GM23338 (cell line): ENCODE results near the gene AGBL2. TPM values are rescaled to one million over a fixed set of nuclear protein-coding genes. Genes with fewer than 3 reads are reported as not detected.

ENCODE experiments used
- ATAC-seq: fragments of 200-7000 bp; cut with Tn5 transposase; 3 replicates; pipeline ENCODE4 v1.9.1; 2020
- DNase-seq: peaks from one replicate; pipeline ENCODE4 v3.0.0-alpha.2; 2015; ENCODE audit warnings: low spot score
- H2AFZ ChIP-seq: fragments of 200-600 bp; sonication (generic); 2 replicates; pipeline ENCODE4 v1.8.0; 2016; ENCODE audit warnings: antibody characterized with exemption, mild to moderate bottlenecking, moderate library complexity
- H3F3A ChIP-seq: fragments of 200-600 bp; sonication (generic); replicated peaks from 2 replicates; pipeline ENCODE4 v1.8.0; 2017; ENCODE audit warnings: antibody characterized with exemption, mixed run types, low read depth
- H3K27ac ChIP-seq: fragments of 200-600 bp; sonication (generic); 2 replicates; pipeline ENCODE4 v1.6.1; 2016; ENCODE audit warnings: low read depth
- H3K27me3 ChIP-seq: fragments of 200-600 bp; sonication (generic); 2 replicates; pipeline ENCODE4 v1.8.0; 2016; ENCODE audit warnings: mild to moderate bottlenecking, mixed run types, moderate library complexity; ENCODE audit not compliant: insufficient read depth
- H3K36me3 ChIP-seq: fragments of 200-600 bp; sonication (generic); 2 replicates; pipeline ENCODE4 v1.8.0; 2016; ENCODE audit warnings: mild to moderate bottlenecking; ENCODE audit not compliant: insufficient read depth
- H3K4me1 ChIP-seq: fragments of 200-600 bp; sonication (generic); 2 replicates; pipeline ENCODE4 v1.8.0; 2016; ENCODE audit warnings: mild to moderate bottlenecking, moderate library complexity; ENCODE audit not compliant: insufficient read depth
- H3K4me2 ChIP-seq: fragments of 200-600 bp; sonication (generic); 2 replicates; pipeline ENCODE4 v1.7.1; 2017; ENCODE audit warnings: mixed run types
- H3K4me3 ChIP-seq: fragments of 200-600 bp; sonication (generic); 2 replicates; pipeline ENCODE4 v1.6.1; 2016; ENCODE audit warnings: mixed run types
- H3K79me2 ChIP-seq: fragments of 200-600 bp; sonication (generic); replicated peaks from 2 replicates; pipeline ENCODE4 v1.8.0; 2017; ENCODE audit warnings: mild to moderate bottlenecking; ENCODE audit not compliant: insufficient read depth
- H3K9me2 ChIP-seq: fragments of 200-600 bp; sonication (generic); 2 replicates; pipeline ENCODE4 v1.8.0; 2017; ENCODE audit not compliant: insufficient read depth
- H4K20me1 ChIP-seq: fragments of 200-600 bp; sonication (generic); replicated peaks from 2 replicates; pipeline ENCODE4 v1.8.0; 2017; ENCODE audit warnings: mild to moderate bottlenecking; ENCODE audit not compliant: insufficient read depth
- H3K27ac Mint-ChIP-seq: 2 replicates; pipeline ENCODE4 v1.8.0; 2020; ENCODE audit warnings: inconsistent platforms, mild to moderate bottlenecking, moderate library complexity, mixed read lengths
- H3K27me3 Mint-ChIP-seq: 3 replicates; pipeline ENCODE4 v1.8.0; 2022; ENCODE audit warnings: low read depth, mild to moderate bottlenecking, moderate library complexity, mixed read lengths, inconsistent platforms; ENCODE audit not compliant: insufficient read depth, poor library complexity
- H3K36me3 Mint-ChIP-seq: 3 replicates; pipeline ENCODE4 v1.8.0; 2021; ENCODE audit warnings: low read depth, mild to moderate bottlenecking, inconsistent platforms, moderate library complexity, mixed read lengths
- H3K4me1 Mint-ChIP-seq: 3 replicates; pipeline ENCODE4 v1.8.0; 2020; ENCODE audit warnings: mild to moderate bottlenecking, inconsistent platforms, mixed read lengths
- H3K4me3 Mint-ChIP-seq: 3 replicates; pipeline ENCODE4 v1.8.0; 2021; ENCODE audit warnings: moderate library complexity, mild to moderate bottlenecking, inconsistent platforms, mixed read lengths
- H3K9me3 Mint-ChIP-seq: 3 replicates; pipeline ENCODE4 v1.8.0; 2020; ENCODE audit warnings: moderate library complexity, mild to moderate bottlenecking, inconsistent platforms, mixed read lengths
- CREB1 ChIP-seq: fragments of 250-450 bp; sonication (Bioruptor Pico); IDR thresholded peaks from 2 replicates; pipeline ENCODE4 v1.5.0; 2020; ENCODE audit warnings: low read depth, mild to moderate bottlenecking, moderate library complexity
- CTCF ChIP-seq, 2 experiments: fragments of 200-600 bp in 1 of 2; sonication (generic) in 1 of 2; conservative IDR thresholded peaks; 2 replicates each; pipeline versions ENCODE4 v1.5.1 to v1.6.1; 2016 to 2017; ENCODE audit warnings: antibody characterized with exemption in 2 of 2, low read depth in 2 of 2, mild to moderate bottlenecking in 2 of 2, moderate library complexity in 1 of 2
- EZH2 ChIP-seq: fragments of 200-600 bp; sonication (generic); IDR thresholded peaks from one replicate; pipeline ENCODE4 v1.8.0; 2017; ENCODE audit warnings: antibody characterized with exemption, mild to moderate bottlenecking, low read depth; ENCODE audit not compliant: unreplicated experiment
- EZH2phosphoT487 ChIP-seq: fragments of 200-600 bp; sonication (generic); IDR thresholded peaks from one replicate; pipeline ENCODE4 v1.8.1; 2018; ENCODE audit warnings: antibody characterized with exemption; ENCODE audit not compliant: unreplicated experiment
- JUNB ChIP-seq: IDR thresholded peaks from one replicate; pipeline ENCODE4 v1.6.1; 2016; ENCODE audit warnings: antibody characterized with exemption; ENCODE audit not compliant: unreplicated experiment
- NANOG ChIP-seq: IDR thresholded peaks from 2 replicates; pipeline ENCODE4 v1.6.1; 2016; ENCODE audit warnings: antibody characterized with exemption, borderline replicate concordance
- POLR2AphosphoS5 ChIP-seq: IDR thresholded peaks from 2 replicates; pipeline ENCODE4 v1.6.1; 2016; ENCODE audit warnings: antibody characterized with exemption, low read depth
- REST ChIP-seq: IDR thresholded peaks from one replicate; pipeline ENCODE4 v1.6.1; 2018; ENCODE audit warnings: antibody characterized with exemption; ENCODE audit not compliant: unreplicated experiment
- STAT1 ChIP-seq: IDR thresholded peaks from one replicate; pipeline ENCODE4 v1.6.1; 2016; ENCODE audit warnings: antibody characterized with exemption; ENCODE audit not compliant: unreplicated experiment
- ZNF114 ChIP-seq: fragments of 250-450 bp; sonication (Bioruptor Pico); IDR thresholded peaks from 2 replicates; pipeline ENCODE4 v1.5.0; 2020; ENCODE audit warnings: mild to moderate bottlenecking, moderate library complexity
- polyA plus RNA-seq: library from polyadenylated mRNA; unstranded; fragments of >200 nt; fragmentation: Nextera tagmentation; extraction: Ambion mirVana; gene quantifications from 2 replicates; pipeline ENCODE4 v1.2.1, GENCODE V29; 2016
- total RNA-seq: library from RNA; depleted of rRNA; stranded (reverse); fragments of >200 nt; shearing (Covaris generic); gene quantifications from 2 replicates; pipeline ENCODE4 v1.2.3, GENCODE V29; 2014
- TF ChIP-seq, protein P1 (sequence below): fragments of 250-450 bp; sonication (Bioruptor Pico); IDR thresholded peaks from 2 replicates; pipeline ENCODE4 v1.5.0; 2020; ENCODE audit warnings: mild to moderate bottlenecking, moderate library complexity

Gene AGBL2
- total and polyA plus RNA-seq, 2 experiments from 2014 or later, result 5.1 to 5.6 TPM

GRCh38 chr11:47732271-47732670 lies 17.1 kb upstream of the AGBL2 start:
- Mint-ChIP-seq H3K4me1 (no peaks in the 10 kb centered on the region), H3K4me3 (no peak overlapping the region), H3K9me3 (no peaks in the 10 kb centered on the region), H3K36me3 (peaks cover 95% of the 10 kb centered on the region), H3K27ac (no peak overlapping the region), H3K27me3 (no peaks in the 10 kb centered on the region)
- Histone ChIP-seq H3K9me2 (no peaks in the 10 kb centered on the region), H4K20me1 (peaks cover 3% of the 10 kb centered on the region), H3K4me1 (no peaks in the 10 kb centered on the region), H3K36me3 (peaks cover 81% of the 10 kb centered on the region), H2AFZ (no peak overlapping the region), H3K27ac (no peak overlapping the region), H3K27me3 (no peaks in the 10 kb centered on the region), H3K79me2 (no peaks in the 10 kb centered on the region; the same call in 1 of the 2 replicates), H3F3A (0 out of 2 replicates have a peak, but pooled peaks cover 6% of the 10 kb centered on the region), H3K4me2 (no peak overlapping the region), H3K4me3 (no peak overlapping the region)
- TF ChIP-seq REST, result no peak
- no peak for TF ChIP-seq POLR2AphosphoS5
- no peak for TF ChIP-seq ZNF114 (CRISPR knock-in tag)
- no peak for TF ChIP-seq EZH2
- TF ChIP-seq CREB1 (CRISPR knock-in tag), result no peak
- no peak for TF ChIP-seq EZH2phosphoT487
- TF ChIP-seq STAT1, result no peak
- no peak for TF ChIP-seq NANOG
- TF ChIP-seq JUNB, result no peak
- no peak for TF ChIP-seq CTCF (conservative IDR thresholded peaks at IDR 0.05; ENCODE audit: low read depth in 2 of 2)
- no peak for DNase-seq
- no peak for ATAC-seq

DNA sequence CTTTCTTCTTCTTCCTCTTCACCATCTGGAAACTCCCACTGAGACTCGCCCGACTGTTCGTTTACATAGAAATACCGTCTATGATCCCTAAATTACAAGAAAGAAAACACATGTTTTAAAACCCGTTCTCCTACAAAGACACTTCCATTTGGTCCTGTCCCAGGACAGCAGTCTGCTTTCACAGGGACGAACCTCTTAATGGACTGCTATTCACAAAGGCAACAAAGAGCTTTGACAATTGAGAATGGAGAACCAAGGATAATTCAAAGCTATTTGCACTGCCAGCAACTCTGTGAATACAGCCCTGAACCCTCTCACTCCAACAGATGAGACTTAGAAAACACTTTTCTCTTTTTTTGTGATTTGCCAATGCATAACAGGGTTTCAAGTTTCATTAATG lies 16.3 kb upstream of the AGBL2 start:
- peaks cover 74% of the 10 kb centered on the region for H3K36me3 ChIP-seq
- H3K9me2 ChIP-seq, result no peaks in the 10 kb centered on the region
- Mint-ChIP-seq H3K36me3 (peaks cover 93% of the 10 kb centered on the region), H3K27me3 (no peaks in the 10 kb centered on the region), H3K4me1 (no peaks in the 10 kb centered on the region), H3K9me3 (no peaks in the 10 kb centered on the region), H3K27ac (no peak overlapping the region), H3K4me3 (no peak overlapping the region)
- ATAC-seq (no peak), DNase-seq (no peak)
- H3K4me1 ChIP-seq, result no peaks in the 10 kb centered on the region
- H3K4me3 ChIP-seq, result no peak overlapping the region
- peaks cover 3% of the 10 kb centered on the region; the same call in 1 of the 2 replicates for H4K20me1 ChIP-seq
- H3K27ac ChIP-seq, result no peak overlapping the region
- no peak overlapping the region for H2AFZ ChIP-seq
- H3F3A ChIP-seq, result 0 out of 2 replicates have a peak, but pooled peaks cover 6% of the 10 kb centered on the region
- no peak overlapping the region for H3K4me2 ChIP-seq
- no peaks in the 10 kb centered on the region for H3K27me3 ChIP-seq
- no peaks in the 10 kb centered on the region; the same call in 1 of the 2 replicates for H3K79me2 ChIP-seq
- no peak for TF ChIP-seq EZH2phosphoT487
- no peak for TF ChIP-seq JUNB
- TF ChIP-seq, protein P1, sequence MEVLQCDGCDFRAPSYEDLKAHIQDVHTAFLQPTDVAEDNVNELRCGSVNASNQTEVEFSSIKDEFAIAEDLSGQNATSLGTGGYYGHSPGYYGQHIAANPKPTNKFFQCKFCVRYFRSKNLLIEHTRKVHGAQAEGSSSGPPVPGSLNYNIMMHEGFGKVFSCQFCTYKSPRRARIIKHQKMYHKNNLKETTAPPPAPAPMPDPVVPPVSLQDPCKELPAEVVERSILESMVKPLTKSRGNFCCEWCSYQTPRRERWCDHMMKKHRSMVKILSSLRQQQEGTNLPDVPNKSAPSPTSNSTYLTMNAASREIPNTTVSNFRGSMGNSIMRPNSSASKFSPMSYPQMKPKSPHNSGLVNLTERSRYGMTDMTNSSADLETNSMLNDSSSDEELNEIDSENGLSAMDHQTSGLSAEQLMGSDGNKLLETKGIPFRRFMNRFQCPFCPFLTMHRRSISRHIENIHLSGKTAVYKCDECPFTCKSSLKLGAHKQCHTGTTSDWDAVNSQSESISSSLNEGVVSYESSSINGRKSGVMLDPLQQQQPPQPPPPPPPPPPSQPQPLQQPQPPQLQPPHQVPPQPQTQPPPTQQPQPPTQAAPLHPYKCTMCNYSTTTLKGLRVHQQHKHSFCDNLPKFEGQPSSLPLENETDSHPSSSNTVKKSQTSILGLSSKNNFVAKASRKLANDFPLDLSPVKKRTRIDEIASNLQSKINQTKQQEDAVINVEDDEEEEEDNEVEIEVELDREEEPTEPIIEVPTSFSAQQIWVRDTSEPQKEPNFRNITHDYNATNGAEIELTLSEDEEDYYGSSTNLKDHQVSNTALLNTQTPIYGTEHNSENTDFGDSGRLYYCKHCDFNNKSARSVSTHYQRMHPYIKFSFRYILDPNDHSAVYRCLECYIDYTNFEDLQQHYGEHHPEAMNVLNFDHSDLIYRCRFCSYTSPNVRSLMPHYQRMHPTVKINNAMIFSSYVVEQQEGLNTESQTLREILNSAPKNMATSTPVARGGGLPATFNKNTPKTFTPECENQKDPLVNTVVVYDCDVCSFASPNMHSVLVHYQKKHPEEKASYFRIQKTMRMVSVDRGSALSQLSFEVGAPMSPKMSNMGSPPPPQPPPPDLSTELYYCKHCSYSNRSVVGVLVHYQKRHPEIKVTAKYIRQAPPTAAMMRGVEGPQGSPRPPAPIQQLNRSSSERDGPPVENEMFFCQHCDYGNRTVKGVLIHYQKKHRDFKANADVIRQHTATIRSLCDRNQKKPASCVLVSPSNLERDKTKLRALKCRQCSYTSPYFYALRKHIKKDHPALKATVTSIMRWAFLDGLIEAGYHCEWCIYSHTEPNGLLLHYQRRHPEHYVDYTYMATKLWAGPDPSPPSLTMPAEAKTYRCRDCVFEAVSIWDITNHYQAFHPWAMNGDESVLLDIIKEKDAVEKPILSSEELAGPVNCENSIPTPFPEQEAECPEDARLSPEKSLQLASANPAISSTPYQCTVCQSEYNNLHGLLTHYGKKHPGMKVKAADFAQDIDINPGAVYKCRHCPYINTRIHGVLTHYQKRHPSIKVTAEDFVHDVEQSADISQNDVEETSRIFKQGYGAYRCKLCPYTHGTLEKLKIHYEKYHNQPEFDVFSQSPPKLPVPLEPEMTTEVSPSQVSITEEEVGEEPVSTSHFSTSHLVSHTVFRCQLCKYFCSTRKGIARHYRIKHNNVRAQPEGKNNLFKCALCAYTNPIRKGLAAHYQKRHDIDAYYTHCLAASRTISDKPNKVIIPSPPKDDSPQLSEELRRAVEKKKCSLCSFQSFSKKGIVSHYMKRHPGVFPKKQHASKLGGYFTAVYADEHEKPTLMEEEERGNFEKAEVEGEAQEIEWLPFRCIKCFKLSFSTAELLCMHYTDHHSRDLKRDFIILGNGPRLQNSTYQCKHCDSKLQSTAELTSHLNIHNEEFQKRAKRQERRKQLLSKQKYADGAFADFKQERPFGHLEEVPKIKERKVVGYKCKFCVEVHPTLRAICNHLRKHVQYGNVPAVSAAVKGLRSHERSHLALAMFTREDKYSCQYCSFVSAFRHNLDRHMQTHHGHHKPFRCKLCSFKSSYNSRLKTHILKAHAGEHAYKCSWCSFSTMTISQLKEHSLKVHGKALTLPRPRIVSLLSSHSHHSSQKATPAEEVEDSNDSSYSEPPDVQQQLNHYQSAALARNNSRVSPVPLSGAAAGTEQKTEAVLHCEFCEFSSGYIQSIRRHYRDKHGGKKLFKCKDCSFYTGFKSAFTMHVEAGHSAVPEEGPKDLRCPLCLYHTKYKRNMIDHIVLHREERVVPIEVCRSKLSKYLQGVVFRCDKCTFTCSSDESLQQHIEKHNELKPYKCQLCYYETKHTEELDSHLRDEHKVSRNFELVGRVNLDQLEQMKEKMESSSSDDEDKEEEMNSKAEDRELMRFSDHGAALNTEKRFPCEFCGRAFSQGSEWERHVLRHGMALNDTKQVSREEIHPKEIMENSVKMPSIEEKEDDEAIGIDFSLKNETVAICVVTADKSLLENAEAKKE (CRISPR knock-in tag), result no peak
